ENCODE measurements around the gene LIPM.

LIPM gene

GRCh38 chr10:88840881-88841280 is 38.4 kb downstream of the LIPM start:
- DNase-seq (ENCODE audit: low spot score): no peak

DNA sequence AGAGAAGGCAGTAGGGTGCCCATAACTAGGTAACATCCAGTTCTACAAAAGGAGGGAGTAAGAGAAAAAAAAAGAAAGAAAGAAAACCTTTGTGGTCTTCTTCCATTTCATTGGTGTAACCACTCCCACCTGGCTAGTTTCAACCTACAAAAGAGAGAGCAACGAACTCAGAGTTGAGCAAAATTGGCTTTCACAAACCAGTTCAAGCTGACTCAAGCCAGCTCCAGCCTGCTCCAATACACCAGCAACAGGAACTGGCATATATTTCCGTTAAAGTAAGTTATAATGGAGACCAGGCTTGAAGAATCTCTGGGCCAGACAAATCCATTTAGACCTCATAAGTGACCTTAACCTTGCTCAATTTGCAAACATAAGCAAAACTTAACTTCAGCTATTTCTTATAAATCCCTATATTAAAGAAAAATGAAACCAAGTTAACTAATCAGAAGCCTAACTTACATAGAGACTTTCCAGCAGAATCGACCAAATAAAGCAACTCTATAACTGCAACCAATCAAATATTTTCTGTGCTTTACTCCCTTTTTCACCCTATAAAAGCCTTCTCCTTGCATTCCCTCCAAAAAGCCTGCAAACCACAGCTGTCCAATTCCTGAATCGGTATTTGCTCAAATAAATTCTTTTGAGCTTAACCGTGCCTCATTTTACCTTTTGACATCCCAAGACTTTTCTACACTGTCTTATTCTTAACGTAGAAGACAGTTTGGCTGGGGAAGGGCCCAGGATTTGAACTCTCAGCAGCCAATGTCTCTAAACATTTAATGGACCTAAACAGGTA is 39.0 kb downstream of the LIPM start:
- no peak for DNase-seq (ENCODE audit: low spot score)

GRCh38 chr10:88843171-88843570 is 40.6 kb downstream of the LIPM start:
- DNase-seq (ENCODE audit: low spot score): no peak

DNA sequence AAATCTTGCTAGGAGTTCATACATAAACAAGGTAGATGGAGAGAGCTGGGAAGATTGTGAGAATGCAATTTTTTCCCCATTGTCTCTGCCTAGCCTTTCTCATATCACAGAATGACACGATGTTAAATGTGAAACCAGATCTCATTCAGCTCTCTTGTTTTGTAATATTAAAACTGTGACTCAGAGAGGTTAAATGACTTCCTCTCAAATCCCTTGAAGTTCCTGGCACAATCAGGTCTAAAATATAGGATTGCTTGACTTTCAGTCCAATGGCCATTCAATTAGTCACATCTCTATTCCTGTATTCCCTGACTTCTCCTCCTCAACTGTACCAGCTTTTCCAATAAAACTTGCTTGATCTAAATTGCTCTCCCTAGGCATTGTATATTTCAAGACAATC is 46.0 kb downstream of the LIPM start:
- no peak for DNase-seq (ENCODE audit: low spot score)

GRCh38 chr10:88849234-88849633 is 46.7 kb downstream of the LIPM start:
- no peak for DNase-seq (ENCODE audit: low spot score)

DNA sequence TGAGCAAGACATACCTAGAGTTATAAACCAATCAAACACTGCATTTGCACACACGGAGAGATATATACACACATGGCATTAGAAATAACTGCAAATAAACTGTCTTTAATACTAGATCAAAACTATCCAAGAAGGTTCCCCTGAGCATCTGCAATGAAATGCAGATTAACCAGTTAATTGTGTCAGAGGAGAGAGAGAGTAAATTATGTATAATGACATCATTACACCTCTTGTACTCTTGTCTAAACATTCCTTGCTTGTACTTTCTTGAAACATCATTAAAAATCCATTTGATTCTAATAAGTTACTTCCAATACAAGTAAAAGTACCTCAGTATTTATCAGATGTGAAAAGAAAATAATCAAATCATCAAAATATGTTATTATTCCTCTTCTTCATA is 48.2 kb downstream of the LIPM start:
- no peak for DNase-seq (ENCODE audit: low spot score)

DNA sequence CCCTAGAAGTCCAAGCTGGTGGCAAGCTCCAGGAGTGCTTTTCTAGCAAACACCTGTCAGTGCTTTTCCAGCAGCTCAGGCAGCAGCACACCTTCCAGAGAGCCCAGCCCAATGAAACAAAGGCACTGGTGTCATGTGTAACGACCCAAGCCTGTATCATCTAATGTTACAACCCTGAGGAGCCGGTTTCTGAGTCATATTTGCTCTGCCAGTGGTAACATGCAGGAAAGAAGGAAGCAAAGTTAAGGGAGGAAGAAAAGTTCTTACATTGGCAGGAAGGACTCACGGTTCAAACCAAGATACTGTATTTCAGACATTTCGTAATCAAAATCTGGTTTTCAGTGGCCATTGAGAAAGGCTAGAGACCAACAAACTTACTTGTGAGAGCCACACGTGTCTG is 49.2 kb downstream of the LIPM start, which contains the start of gene ANKRD22:
Gene ANKRD22, minus strand, starts transcription at position 139 of the 400 bp plus-strand sequence. CDS start 237 bp downstream, outside the sequence.
- DNase-seq (ENCODE audit: low spot score): peak; percentile 29

GRCh38 chr10:88852327-88852726 is 49.8 kb downstream of the LIPM start:
- no peak for DNase-seq (ENCODE audit: low spot score)

- DNase-seq (ENCODE audit: low spot score): no peak
Observed at GRCh38 chr10:88853155-88853881, 50.8 kb downstream of the LIPM start.

GRCh38 chr10:88854684-88855083 is 52.2 kb downstream of the LIPM start:
- no peak for DNase-seq (ENCODE audit: low spot score)

DNA sequence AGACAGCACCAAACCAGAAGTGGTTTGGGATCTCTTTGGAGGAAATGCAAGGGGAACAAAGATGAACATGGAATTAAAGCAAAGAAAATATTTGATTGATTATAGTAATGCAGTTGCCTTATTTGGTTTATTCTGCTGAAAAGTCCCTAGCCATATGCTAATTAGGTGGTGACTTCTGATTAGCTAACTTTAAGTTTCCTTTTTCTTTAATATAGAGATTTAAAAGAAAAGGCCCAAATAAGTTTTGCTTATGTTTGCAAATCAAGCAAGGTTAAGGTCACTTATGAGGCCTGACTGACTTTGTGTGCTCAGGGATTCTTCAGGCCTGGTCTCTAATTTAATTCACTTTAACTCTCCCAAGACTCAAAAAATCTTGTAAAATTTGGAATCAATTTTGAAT is 55.3 kb downstream of the LIPM start:
- no peak for DNase-seq (ENCODE audit: low spot score)

GRCh38 chr10:88858491-88858890 is 56.0 kb downstream of the LIPM start:
- no peak for DNase-seq (ENCODE audit: low spot score)

DNA sequence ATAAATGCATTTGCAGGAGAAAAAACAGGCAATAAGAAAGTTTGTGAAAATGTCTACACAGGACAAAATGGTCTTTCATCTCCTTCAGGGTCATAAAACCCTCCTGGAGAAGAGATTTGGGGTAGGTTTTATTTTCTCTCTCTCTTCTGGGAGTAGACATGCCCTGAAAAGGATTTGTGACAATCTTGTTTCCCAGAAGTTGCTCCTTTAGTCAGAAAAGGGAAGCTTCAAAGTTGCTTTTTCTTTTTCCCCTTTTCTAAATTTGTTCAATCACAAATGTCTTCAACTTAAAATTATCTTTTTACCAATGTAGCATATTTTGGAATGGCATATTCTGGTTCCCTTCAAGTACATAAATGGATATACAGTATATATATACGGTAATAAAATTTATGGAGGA is 58.5 kb downstream of the LIPM start:
- no peak for DNase-seq (ENCODE audit: low spot score)

GRCh38 chr10:88865281-88865876 is 62.8 kb downstream of the LIPM start:
- DNase-seq (ENCODE audit: low spot score): no peak

GRCh38 chr10:88866454-88866853 is 63.9 kb downstream of the LIPM start:
- DNase-seq (ENCODE audit: low spot score): no peak

DNA sequence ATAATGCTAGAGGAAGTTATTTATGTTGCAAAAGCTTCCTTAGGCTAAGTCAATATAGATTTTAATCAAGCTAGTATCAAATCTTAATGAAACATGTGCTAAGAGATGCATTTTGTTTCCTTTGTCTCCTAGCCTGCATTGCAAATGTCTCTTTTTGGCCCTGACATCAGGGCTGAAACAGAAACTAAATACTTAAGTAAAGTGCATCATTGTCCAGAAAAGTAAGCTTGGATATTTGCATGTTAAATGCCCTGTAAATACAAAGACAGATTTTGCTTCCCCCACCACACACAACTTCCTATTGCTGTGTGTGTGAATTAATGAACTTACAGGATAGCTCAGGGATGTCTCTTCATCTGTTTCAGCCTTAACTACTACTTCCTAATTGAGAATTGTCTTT is 67.6 kb downstream of the LIPM start:
- DNase-seq (ENCODE audit: low spot score): no peak
